ENCODE results near the gene PPIA. TPM values are rescaled to one million over a fixed set of nuclear protein-coding genes. Genes with fewer than 3 reads are reported as not detected.

Gene PPIA
- 1,000 to 10,000 TPM in 2 of 3 donors, 100 to 1,000 TPM in 1; 792 to 1,320 (median 1,014) TPM for total RNA-seq
- long read RNA-seq, donor 1, transcript PPIA-204 (5 exons, 2,238 nt), result major isoform, 581 of 609 reads
- long read RNA-seq, donor 1, transcript PPIA-208 (6 exons, 907 nt), result minor isoform, 9 of 609 reads
- long read RNA-seq, donor 1, partial matches to known transcripts, result 11 of 609 reads
- long read RNA-seq, donor 1, other reads (novel, unspliced or antisense), result 6 of 609 reads
- long read RNA-seq, donor 2, transcript PPIA-208 (6 exons, 907 nt), result minor isoform, 15 of 1,534 reads
- long read RNA-seq, donor 2, transcript PPIA-201 (6 exons, 818 nt), result minor isoform, 11 of 1,534 reads
- long read RNA-seq, donor 2, transcript PPIA-204 (5 exons, 2,238 nt), result major isoform, 1,485 of 1,534 reads
- long read RNA-seq, donor 2, partial matches to known transcripts, result 7 of 1,534 reads
- long read RNA-seq, donor 2, other reads (novel, unspliced or antisense), result 16 of 1,534 reads

- TF ChIP-seq CTCF (IDR thresholded peaks at IDR 0.05), result no peak
- DNase-seq (peak; percentile 96 to 99 (median 99)), ATAC-seq (peak; percentile 91)
- intact Hi-C loops (cut with DNase I, micrococcal nuclease), result no loop called here
- H3K9me3 ChIP-seq, result no peaks in the 10 kb centered on the region
- peaks cover 3% of the 10 kb centered on the region for H3K36me3 ChIP-seq (ENCODE audit: low read depth)
- peaks cover 15% of the 10 kb centered on the region for H3K4me1 ChIP-seq (ENCODE audit: low read depth)
- peak within 1 kb of the TSS; percentile 86 for H3K4me3 ChIP-seq
Measured at GRCh38 chr7:44796504-44797328, at the start of gene PPIA. Gene PPIA (plus strand): TSS chr7:44796681. CDS start chr7:44796725, 44 bp downstream.

- Histone ChIP-seq H3K4me3 (peak within 1 kb of the TSS; percentile 72), H3K4me1 (ENCODE audit: low read depth) (peaks cover 25% of the 10 kb centered on the region), H3K36me3 (ENCODE audit: low read depth) (no peaks in the 10 kb centered on the region), H3K9me3 (no peaks in the 10 kb centered on the region)
- no peak for TF ChIP-seq CTCF (IDR thresholded peaks at IDR 0.05)
- ATAC-seq (peak; percentile 98), DNase-seq (peak; percentile 93 to 97 (median 96))
- intact Hi-C loops (cut with DNase I, micrococcal nuclease), result no loop called here
Measured at GRCh38 chr7:44748045-44748947, 48.2 kb upstream of the PPIA start, which contains the start of gene ZMIZ2. Gene ZMIZ2 (plus strand): TSS chr7:44748847. CDS start chr7:44756250, 7,403 bp downstream.

GRCh38 chr7:44748948-44749731 lies 47.3 kb upstream of the PPIA start:
- intact Hi-C loops (cut with DNase I, micrococcal nuclease), result no loop called here
- Histone ChIP-seq H3K36me3 (ENCODE audit: low read depth) (no peaks in the 10 kb centered on the region), H3K4me1 (ENCODE audit: low read depth) (peaks cover 33% of the 10 kb centered on the region), H3K4me3 (peak overlapping the region; percentile 72), H3K9me3 (no peaks in the 10 kb centered on the region)
- ATAC-seq (peak; percentile 27), DNase-seq (no peak)
- TF ChIP-seq CTCF (IDR thresholded peaks at IDR 0.05), result no peak

GRCh38 chr7:44749992-44750391 lies 46.5 kb upstream of the PPIA start:
- H3K36me3 ChIP-seq (ENCODE audit: low read depth), result no peaks in the 10 kb centered on the region
- H3K4me3 ChIP-seq, result no peak overlapping the region
- intact Hi-C loops (cut with DNase I, micrococcal nuclease), result no loop called here
- DNase-seq (no peak), ATAC-seq (no peak)
- TF ChIP-seq CTCF (IDR thresholded peaks at IDR 0.05), result no peak
- H3K4me1 ChIP-seq (ENCODE audit: low read depth), result peaks cover 38% of the 10 kb centered on the region
- H3K9me3 ChIP-seq, result no peaks in the 10 kb centered on the region
